Right ventricle myocardium superior (tissue), 1 donor: Measurements from ENCODE around the gene TLE5. TPM values are rescaled to one million over a fixed set of nuclear protein-coding genes. Genes with fewer than 3 reads are reported as not detected.

ENCODE experiments used
- ATAC-seq: fragments of 200-7000 bp; cut with Tn5 transposase; one replicate; pipeline ENCODE4 v1.9.1; 2020; ENCODE audit warnings: mild to moderate bottlenecking; ENCODE audit not compliant: poor library complexity
- DNase-seq: peaks from one replicate; pipeline ENCODE4 v3.0.0-alpha.2; 2020
- intact Hi-C: fragments of 100-400 bp; cut with DNase I; formaldehyde crosslinking; loops from one replicate; pipeline ENCODE4 v1.11.2; 2022
- total RNA-seq: library from RNA; stranded (reverse); fragmentation: NEBNext Ultra II Directional; extraction: Animal tissue kit (Norgen Biotek cat#: 25700); gene quantifications from one replicate; pipeline ENCODE4 v1.2.1, GENCODE V29; 2021
- donor health status: DM: no; HTN: yes; CAD: no; lungs with severe emphysema.

The TLE5 gene
- total RNA-seq, 1 donor from 2014 or later = 760 TPM

DNA sequence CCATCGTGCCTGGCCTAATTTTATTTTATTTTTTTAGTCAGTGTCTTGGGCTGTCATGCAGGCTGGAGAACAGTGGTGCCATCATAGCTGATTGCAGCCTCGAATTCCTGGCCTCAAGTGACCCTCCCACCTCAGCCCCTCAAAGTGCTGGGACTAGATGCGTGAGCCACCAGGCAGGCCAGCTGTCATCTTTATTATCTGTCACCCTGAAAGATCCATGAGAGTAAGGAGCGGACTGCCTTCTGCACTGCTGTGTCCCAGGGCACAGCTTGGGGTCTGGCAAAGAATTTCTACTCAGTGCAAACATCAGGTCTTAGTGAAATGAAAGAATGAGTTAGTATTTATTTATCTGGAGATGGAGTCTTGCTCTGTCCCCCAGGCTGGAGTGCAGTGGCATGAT lies 9.5 kb upstream of the TLE5 start:
- intact Hi-C loops = loop anchor here (5.0 kb wide), 1 partner anchor 36 kb away; no protein-coding TSS in a partner anchor
- no peak for DNase-seq
- ATAC-seq = no peak

DNA sequence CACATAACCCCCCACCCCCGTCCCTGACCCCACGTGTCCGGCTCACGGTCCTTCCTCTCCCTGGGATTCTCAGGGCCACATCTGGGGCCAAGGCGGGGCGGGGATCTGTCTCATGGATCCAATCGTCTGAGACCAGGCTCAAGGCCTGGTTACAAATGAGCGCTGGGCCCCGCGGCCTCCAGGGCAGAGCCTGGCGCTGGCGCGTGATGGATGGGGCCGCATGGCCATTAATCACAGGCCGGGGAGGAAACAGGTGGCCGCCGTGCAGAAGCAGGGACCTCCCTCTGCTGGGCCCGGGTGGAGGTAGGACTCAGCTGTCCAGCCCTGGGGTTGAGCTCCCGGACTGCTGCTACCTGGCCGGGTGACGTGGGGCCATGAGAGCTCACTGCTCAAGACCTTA lies 5.8 kb upstream of the TLE5 start:
- intact Hi-C loops = no loop called here
- DNase-seq (no peak), ATAC-seq (no peak)

DNA sequence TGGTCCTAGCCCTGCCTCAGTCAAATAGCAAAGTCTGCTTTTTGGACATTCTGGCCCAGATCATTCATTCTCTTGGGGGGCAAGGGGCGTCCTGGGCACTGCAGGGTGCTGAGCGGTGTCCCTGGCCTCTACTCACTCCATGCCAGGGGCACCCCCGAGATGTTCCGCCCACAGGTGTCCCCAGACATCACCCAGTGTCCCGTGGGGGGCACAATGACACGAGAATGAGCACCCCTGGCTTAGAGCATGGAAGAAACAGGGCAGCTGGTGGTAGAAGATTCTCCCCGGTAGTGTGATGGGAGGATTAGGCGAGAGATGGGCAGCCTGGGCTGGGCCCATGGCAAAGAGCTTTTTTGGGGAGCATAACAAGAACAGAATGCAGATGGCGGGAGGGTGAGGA lies 5.3 kb upstream of the TLE5 start:
- DNase-seq (no peak), ATAC-seq (no peak)
- intact Hi-C loops = no loop called here

GRCh38 chr19:3066482-3067049 lies 4.3 kb upstream of the TLE5 start:
- ATAC-seq = no peak
- intact Hi-C loops = no loop called here
- no peak for DNase-seq

DNA sequence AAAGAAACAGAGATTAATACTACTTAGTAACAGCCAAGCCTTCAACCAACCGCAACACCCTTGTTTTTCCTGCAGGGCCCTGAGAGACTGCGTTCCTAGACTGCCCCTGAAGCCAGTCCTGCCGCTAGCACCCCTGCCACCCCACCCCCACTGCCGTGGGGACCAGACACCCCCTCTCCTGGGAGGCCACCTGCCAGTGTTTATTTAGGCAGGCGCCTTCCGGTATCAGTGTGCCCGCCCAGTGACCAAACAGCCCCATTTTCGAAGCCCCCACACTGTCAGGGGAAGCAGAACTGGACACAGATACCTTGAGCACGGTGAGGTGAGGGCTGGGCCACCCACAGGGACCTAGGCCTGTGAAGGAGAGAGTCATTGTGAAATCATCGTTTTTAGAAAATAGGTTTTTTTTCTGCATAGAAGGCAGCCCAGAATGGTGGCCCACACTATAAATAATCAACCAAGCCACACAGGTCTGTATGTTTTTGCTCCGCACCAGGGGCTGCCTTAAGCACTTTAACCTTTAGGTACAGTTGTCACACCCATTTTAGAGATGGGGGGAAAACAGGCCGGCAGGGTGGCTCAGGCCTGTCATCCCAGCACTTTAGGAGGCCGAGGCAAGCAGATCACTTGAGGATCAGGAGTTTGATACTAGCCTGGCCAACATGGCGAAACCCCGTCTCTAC lies 3.5 kb upstream of the TLE5 start:
- intact Hi-C loops = no loop called here
- no peak for DNase-seq
- ATAC-seq = no peak

- DNase-seq (no peak), ATAC-seq (no peak)
- intact Hi-C loops = no loop called here
These were observed 1.7 kb upstream of the TLE5 start for GRCh38 chr19:3064011-3064330.

GRCh38 chr19:3061182-3062161 lies 823 bp downstream of the TLE5 start:
- DNase-seq = peak; percentile 80

GRCh38 chr19:3060857-3061181 lies 1.5 kb downstream of the TLE5 start:
- intact Hi-C loops = no loop called here
- no peak for ATAC-seq
- no peak for DNase-seq

More at GRCh38 chr19:3061182-3062161, 823 bp downstream of the TLE5 start:
- intact Hi-C loops = no loop called here
- ATAC-seq = peak; percentile 57

DNA sequence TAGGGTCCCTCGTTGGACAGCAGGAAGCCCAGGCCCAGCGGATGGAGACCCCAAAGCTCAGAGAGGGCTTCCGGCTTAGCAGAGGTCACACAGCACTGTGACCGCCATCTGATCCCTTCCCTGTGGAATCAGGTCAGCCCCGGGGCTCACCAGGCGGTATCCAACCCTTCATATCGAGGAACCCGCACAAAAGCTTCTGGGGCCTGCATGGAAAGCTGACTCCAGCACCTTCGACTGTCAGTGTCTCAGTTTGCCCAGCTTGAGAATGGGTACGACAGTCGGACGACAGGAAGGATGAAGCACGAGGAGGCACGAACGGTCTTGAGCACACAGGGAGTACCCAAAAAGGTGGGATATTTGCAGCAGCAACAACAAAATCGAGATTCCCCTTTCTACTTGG lies 2.6 kb downstream of the TLE5 start:
- DNase-seq = no peak
- no peak for ATAC-seq
- intact Hi-C loops = no loop called here

GRCh38 chr19:3058821-3059314 lies 3.4 kb downstream of the TLE5 start:
- intact Hi-C loops = no loop called here
- ATAC-seq = no peak
- no peak for DNase-seq

DNA sequence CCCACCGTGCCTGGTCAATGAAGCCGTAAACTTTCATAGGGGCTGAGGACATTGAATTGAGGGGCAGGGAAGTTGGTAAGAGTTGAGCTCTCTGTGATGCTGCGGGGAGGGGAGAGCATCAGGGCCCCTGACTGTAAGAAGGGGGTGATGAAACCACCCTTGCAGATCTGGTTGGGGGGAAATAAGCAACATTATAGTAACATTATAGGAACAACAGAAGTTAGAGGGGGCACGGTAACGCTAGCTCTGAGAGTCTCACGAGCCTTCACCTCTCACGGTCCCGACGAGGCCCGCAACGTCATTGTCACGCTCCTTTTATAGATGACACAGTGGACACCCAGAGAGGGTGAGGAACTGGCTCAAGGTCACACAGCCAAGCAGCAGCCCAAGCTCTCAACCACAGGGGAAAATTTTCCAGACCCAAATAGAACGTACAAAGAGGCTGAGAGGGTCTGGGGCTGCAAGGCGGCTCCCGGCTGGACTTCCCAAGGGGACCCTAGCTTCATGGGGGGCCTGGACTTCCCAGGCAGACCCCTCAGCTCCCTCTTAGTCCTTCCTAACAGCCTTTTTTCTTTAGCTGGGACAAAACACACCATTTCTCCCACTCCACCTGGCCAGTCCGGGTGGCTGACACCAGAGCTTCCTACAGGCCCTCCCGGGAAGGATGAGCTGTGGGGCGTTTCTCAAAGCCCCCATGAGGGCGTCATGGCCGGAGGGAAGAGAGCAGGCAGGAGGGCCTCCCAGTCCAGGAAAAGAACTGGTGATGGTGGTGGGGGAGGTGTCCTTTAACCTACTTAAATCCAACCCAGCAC lies 4.1 kb downstream of the TLE5 start:
- ATAC-seq (no peak), DNase-seq (no peak)
- intact Hi-C loops = no loop called here

GRCh38 chr19:3057275-3057714 lies 5.0 kb downstream of the TLE5 start:
- peak; percentile 94 for DNase-seq
- ATAC-seq = peak; percentile 75
- intact Hi-C loops = no loop called here

DNA sequence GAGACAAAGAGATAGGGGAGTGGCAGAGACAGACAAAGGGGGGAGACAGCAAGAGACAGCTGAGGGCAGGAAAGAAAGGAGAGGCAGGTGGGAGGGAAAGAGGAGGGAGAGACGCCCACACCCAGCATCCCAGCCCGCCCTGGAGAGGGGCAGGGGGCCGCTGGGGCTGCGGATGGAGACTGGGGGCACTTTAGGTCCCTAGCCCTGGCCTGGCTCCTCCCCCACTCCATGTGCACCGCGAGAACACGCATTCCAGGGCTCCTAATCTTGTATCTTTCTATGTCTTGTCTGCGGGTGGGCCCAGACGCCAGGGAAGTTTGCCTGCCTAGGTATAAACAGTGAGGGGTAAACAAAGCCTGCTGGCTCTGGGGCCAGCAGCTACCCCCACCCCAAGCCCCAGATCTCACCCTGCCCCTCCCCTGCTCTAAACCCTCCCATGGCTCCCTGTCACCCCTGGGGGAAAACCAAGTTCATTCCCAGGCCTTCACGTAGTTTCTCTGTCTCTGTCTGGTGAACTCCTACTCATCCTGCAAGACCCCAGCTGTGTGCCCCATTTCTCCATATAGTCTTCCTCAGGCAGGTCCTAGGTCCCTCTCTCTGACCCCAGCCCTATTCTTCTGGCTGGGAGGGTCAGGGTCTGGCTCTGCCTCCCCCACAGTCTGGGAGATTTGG lies 5.7 kb downstream of the TLE5 start:
- intact Hi-C loops = no loop called here
- no peak for DNase-seq

GRCh38 chr19:3055741-3056416 lies 6.4 kb downstream of the TLE5 start:
- DNase-seq = no peak
- no peak for ATAC-seq
- intact Hi-C loops = no loop called here

More for the DNA sequence above, 5.7 kb downstream of the TLE5 start:
- no peak for ATAC-seq

DNA sequence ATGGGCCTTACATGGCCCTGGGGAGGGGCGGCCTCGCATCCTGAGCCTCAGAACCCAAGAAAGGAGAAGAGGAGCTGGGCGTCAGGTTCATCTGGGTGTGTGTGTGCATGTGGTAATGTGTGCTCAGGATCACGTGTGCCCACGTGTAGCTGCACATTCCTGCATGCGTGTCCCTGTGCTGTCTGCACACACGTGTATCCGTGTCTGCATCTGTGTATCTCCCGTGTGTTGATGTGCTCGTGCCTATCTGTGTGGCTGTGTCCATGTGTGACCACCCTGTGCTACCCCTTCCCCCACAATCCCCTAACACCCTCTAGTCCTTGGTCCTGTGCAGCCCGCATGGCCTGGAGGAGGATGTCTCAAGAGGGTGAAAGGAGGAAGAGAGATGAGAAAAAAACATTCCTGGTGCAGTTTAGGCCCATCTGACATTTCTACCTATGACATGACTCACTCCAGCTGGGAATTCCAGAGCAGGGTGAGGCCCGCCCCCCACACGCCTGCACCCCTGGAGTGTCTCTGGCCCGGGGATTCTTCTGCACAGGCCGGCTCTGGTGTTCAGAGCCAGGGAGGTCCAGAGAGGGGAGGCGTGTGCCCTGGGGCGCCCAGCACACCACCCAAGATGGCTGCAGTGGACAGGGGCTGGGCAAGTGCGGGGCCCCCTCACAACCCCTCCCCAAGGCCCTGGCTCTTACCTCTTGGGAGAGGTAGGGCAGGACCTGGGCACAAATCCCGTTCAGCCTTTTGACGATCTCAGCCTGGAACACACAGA lies 7.1 kb downstream of the TLE5 start:
- DNase-seq (no peak), ATAC-seq (no peak)
- intact Hi-C loops = no loop called here

- ATAC-seq = no peak
- DNase-seq = no peak
- intact Hi-C loops = no loop called here
These were observed 7.9 kb downstream of the TLE5 start for GRCh38 chr19:3054265-3054971.

DNA sequence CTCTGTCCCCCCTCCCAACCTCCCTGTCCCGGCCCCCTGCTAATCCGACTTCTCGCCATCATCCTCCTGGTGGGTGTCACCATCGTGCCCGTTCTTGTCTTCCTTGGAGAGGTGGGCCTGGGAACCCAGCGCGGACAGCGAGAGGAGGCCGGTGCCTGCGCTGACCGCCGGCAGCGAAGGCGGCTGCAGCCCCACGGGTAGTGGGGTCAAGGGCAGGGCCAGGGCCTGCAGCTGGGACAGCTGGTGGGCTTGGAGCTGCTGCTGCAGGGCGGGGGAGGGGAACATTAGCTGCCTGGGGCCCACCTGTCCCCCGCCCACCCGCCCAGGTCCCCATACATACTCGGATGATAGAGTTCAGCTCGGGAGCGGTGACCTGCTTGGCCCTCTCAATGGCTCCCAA lies 8.5 kb downstream of the TLE5 start:
- DNase-seq (no peak), ATAC-seq (no peak)
- intact Hi-C loops = no loop called here
